HG03378 (cell line): ENCODE data around the gene SLC25A25.

Experiments
- ATAC-seq: cut with Tn5 transposase; IDR thresholded peaks from one replicate; pipeline ENCODE4 v1.9.1; 2021; ENCODE audit warnings: mild to moderate bottlenecking, moderate library complexity; ENCODE audit not compliant: unreplicated experiment

Gene SLC25A25

GRCh38 chr9:128072144-128073021, 4.4 kb downstream of the SLC25A25 start:
- ATAC-seq, result no peak

- ATAC-seq, result no peak
These were observed 5.3 kb downstream of the SLC25A25 start for GRCh38 chr9:128073253-128073886.

GRCh38 chr9:128077847-128078503, 9.9 kb downstream of the SLC25A25 start:
- no peak for ATAC-seq

GRCh38 chr9:128078504-128079434, 10.7 kb downstream of the SLC25A25 start:
- ATAC-seq, result no peak

- ATAC-seq, result no peak
These were observed 12.2 kb downstream of the SLC25A25 start for GRCh38 chr9:128080206-128080605.

- no peak for ATAC-seq
These were observed 13.0 kb downstream of the SLC25A25 start for GRCh38 chr9:128081056-128081455.

GRCh38 chr9:128082151-128082550, 14.1 kb downstream of the SLC25A25 start:
- ATAC-seq, result no peak

GRCh38 chr9:128084746-128085145, 16.7 kb downstream of the SLC25A25 start:
- ATAC-seq, result no peak

GRCh38 chr9:128085943-128086342, 17.9 kb downstream of the SLC25A25 start:
- ATAC-seq, result no peak

GRCh38 chr9:128087262-128087661, 19.2 kb downstream of the SLC25A25 start:
- no peak for ATAC-seq

GRCh38 chr9:128088253-128088945, 20.4 kb downstream of the SLC25A25 start:
- no peak for ATAC-seq

- no peak for ATAC-seq
These were observed 21.3 kb downstream of the SLC25A25 start for GRCh38 chr9:128089299-128089698.

GRCh38 chr9:128091144-128091543, 23.1 kb downstream of the SLC25A25 start:
- ATAC-seq, result no peak

GRCh38 chr9:128091571-128091970, 23.5 kb downstream of the SLC25A25 start:
- no peak for ATAC-seq

- ATAC-seq, result no peak
These were observed 24.4 kb downstream of the SLC25A25 start for GRCh38 chr9:128092199-128092977.

GRCh38 chr9:128093011-128093410, 25.0 kb downstream of the SLC25A25 start:
- no peak for ATAC-seq

GRCh38 chr9:128094166-128094949, 26.3 kb downstream of the SLC25A25 start:
- peak; percentile 78 for ATAC-seq

- no peak for ATAC-seq
These were observed 27.0 kb downstream of the SLC25A25 start for GRCh38 chr9:128094950-128095544.
